Left renal pelvis (tissue), 4 donors: ENCODE results near the gene OTUD4. TPM values are rescaled to one million over a fixed set of nuclear protein-coding genes. Genes with fewer than 3 reads are reported as not detected.
A peak's percentile ranks its signal among the peaks of the same experiment; 100 is the strongest.
"Not testable (repeated sequence)": the region's sequence is repeated elsewhere in the genome, so short reads cannot be mapped to it uniquely, and the experiment has no call there.

Experiments
- DNase-seq, 4 donors: peaks; one replicate each; pipeline ENCODE4 v3.0.0-alpha.2; 2013; ENCODE audit warnings: low read depth in 4 of 4, low spot score in 3 of 4
- polyA plus RNA-seq, 4 donors: library from polyadenylated mRNA; unstranded; fragments of 120-200 nt; gene quantifications; one replicate each; pipeline ENCODE4 v1.2.1, GENCODE V29; 2013; ENCODE audit not compliant: insufficient read length in 4 of 4

Gene OTUD4, protein sequence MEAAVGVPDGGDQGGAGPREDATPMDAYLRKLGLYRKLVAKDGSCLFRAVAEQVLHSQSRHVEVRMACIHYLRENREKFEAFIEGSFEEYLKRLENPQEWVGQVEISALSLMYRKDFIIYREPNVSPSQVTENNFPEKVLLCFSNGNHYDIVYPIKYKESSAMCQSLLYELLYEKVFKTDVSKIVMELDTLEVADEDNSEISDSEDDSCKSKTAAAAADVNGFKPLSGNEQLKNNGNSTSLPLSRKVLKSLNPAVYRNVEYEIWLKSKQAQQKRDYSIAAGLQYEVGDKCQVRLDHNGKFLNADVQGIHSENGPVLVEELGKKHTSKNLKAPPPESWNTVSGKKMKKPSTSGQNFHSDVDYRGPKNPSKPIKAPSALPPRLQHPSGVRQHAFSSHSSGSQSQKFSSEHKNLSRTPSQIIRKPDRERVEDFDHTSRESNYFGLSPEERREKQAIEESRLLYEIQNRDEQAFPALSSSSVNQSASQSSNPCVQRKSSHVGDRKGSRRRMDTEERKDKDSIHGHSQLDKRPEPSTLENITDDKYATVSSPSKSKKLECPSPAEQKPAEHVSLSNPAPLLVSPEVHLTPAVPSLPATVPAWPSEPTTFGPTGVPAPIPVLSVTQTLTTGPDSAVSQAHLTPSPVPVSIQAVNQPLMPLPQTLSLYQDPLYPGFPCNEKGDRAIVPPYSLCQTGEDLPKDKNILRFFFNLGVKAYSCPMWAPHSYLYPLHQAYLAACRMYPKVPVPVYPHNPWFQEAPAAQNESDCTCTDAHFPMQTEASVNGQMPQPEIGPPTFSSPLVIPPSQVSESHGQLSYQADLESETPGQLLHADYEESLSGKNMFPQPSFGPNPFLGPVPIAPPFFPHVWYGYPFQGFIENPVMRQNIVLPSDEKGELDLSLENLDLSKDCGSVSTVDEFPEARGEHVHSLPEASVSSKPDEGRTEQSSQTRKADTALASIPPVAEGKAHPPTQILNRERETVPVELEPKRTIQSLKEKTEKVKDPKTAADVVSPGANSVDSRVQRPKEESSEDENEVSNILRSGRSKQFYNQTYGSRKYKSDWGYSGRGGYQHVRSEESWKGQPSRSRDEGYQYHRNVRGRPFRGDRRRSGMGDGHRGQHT
- polyA plus RNA-seq: 10 to 100 TPM; 30.7 to 46.7 (median 41.2) TPM

DNA sequence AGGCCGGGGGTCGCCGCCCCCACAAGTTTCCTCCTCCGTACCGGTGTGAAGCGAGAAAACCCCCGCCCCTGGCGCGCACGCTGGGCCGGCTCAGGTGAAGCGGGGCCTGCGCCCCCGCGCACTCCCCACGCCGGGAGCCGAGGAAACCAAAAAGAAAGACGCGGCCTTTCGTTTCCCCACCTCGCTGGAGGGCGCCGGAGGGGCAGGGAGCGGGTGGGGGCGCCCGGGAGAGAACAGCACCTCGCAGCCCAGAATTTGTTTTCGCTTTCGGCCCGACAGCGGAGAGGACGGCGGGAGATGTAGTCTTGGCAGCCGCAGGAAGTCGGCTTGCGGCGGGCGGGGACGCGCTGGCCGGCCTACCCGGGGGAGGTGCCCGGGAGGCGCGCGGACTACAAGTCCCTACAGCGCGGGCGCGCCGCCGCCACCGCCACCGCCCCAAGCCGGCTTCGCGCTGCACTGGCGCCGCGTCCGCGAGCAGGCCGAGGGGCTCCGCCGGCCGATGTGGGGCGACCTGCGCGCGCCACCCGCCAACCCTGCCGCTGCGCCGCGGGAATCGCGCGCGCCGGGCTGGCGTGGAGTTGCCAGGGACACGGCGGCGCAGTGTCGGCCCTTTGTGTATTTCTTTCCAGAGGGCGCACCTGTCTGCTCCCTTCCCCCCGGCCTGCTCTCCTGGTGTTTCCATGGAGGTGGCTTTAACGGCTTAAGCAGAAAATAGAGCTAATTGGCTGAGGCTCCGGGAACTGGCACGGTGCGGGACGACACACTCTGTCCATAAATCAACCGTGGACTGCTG lies at the start of gene OTUD4:
Gene OTUD4, minus strand, starts transcription at position 292 of the 793 bp plus-strand sequence. CDS start 616 bp downstream, outside the sequence.
- peak; percentile 81 to 89 (median 88) for DNase-seq

GRCh38 chr4:145223228-145223627 lies 42.8 kb upstream of the OTUD4 start:
- not testable (repeated sequence) for DNase-seq

DNA sequence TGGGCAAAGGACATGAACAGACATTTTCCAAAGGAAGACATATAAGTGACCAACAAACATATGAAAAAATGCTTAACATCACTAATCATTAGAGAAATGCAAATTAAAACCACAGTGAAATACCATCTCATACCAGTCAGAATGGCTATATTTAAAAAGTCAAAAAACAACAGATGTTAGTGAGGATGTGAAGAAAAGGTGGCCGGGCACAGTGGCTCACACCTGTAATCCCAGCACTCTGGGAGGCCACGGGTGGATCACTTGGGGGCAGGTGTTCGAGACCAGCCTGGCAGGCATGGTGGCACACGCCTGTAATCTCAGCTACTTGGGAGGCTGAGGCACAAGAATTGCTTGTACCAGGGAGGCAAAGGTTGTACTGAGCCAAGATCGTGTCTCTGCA lies 41.1 kb upstream of the OTUD4 start:
- not testable (repeated sequence) for DNase-seq

DNA sequence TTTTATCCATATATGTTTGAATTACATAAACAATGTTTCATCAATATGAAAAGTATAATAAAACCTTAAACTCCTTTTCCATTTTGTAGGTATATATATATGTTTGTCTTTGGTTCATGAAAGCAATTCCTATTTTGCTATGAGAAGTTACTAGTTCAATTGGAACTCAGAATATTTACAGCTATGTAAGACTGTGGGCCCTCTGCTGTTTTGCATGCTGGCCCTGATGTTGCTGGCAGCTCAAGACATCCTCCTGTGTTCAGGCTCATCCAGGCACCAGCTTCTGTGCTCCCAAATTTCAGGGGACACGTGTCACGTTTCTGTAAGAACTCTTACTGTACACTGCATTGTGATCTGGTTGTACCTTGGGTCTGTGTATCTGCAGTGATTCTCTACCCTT lies 38.7 kb upstream of the OTUD4 start:
- DNase-seq: no peak

GRCh38 chr4:145218251-145218650 lies 37.9 kb upstream of the OTUD4 start:
- no peak for DNase-seq

DNA sequence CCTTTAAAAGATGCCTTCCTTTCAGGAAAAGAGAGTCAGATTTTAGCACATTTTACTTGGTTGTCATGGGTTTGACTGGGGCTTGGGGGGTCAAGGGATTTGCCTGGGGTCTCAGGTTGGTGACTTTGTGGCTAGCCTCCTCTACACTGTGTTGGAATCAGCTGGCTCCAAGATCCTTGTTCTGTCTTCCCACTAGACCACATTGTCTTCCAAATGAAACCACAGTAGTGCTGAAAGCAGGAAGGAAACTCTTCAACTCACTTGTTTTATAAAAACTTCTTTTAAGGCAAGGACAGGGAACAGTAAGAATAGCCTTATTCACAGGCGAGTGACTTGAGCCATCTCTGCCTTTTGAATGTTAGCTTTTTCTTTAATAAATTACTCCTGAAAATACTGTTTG lies 37.0 kb upstream of the OTUD4 start:
- DNase-seq: no peak

DNA sequence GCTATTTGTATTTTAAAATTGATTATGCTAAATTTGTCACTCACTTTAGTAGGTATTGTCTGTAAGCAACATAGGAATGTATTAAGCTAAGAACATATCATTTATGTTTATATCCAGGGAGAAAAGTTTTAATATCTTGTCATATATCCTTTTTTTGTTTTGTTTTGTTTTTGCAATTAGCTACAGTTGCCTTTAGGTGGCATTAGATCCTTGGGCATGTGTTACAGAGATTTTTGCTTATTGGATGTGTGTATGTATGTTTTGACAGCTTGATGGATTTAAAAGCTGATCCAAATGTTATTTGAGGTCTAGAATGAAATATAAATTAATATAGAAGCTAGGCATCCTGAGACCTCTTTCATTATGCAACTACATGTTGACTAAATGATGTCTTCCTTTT lies 36.1 kb upstream of the OTUD4 start:
- no peak for DNase-seq

DNA sequence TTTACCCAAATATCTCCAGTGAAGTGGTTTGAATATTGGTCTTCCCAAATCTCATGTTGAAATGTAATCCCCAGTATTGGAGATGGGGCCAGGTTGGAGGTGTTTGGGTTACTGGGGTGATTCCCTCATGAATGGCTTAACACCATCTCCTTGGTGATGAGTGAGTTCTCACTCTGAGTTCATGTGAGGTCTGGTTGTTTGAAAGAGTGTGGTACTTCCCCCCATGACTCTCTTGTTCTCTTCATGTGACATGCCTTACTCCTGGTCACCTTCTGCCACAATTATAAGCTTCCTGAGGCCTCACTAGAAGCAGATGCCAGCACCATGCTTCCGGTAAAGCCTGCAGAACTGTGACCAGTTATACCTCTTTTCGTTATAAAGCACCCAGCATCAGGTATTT lies 32.9 kb upstream of the OTUD4 start:
- DNase-seq: no peak

- DNase-seq: no peak
Observed at GRCh38 chr4:145207934-145208333, 27.5 kb upstream of the OTUD4 start.

GRCh38 chr4:145203410-145203809 lies 23.0 kb upstream of the OTUD4 start:
- DNase-seq: no peak

DNA sequence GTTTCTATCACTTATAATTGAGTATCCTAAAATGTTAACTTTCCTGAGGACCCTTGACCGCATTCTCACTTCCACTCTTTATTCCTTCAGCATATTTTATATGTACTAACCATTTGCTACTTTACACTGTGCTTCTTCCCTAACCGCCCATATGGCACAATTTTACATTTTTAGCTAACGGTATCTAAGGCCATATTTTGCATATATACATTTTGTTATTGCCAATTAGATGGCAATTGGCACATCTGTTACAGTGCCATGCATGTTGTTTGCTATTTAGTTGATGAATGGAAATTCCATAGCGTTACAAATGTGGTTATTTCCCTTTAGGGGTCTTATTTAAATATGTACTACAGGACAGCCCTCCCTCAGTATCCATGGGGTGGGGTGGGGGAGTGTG lies 20.0 kb upstream of the OTUD4 start:
- DNase-seq: no peak

DNA sequence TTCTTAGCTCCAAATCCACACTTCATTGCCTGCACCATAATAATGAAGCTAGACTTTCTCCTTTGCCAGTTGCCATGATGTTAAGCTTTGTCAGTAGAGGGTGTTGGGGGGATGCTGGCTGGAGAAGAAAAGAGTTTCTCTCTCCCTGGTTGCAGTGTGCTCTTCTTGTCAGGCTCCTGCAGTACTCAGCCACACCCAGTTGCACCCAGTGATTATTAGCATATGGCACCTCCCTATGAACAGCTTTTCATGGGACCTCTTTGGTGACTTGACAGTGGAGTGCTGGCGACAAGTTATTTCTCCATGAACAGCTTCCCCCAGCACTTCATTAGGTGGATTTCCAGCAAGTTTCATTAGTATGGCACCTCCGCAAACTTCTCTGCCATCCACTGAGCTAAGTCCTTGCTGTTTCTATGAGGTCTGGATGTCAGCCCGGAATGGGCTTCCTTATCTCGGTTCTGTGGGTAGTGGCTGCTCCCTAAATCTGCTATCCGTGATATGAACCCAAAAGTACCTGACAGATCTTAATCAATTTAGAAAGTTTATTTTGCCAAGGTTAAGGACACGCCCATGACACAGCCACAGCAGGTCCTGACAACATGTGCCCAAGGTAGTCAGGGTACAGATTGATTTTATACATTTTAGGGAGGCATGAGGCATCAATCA lies 18.8 kb upstream of the OTUD4 start:
- DNase-seq: no peak

GRCh38 chr4:145196747-145197146 lies 16.4 kb upstream of the OTUD4 start:
- DNase-seq: no peak

- DNase-seq: no peak
Observed at GRCh38 chr4:145195167-145195952, 15.0 kb upstream of the OTUD4 start.

GRCh38 chr4:145189981-145190380 lies 9.6 kb upstream of the OTUD4 start:
- no peak for DNase-seq

GRCh38 chr4:145186729-145187128 lies 6.3 kb upstream of the OTUD4 start:
- DNase-seq: no peak

DNA sequence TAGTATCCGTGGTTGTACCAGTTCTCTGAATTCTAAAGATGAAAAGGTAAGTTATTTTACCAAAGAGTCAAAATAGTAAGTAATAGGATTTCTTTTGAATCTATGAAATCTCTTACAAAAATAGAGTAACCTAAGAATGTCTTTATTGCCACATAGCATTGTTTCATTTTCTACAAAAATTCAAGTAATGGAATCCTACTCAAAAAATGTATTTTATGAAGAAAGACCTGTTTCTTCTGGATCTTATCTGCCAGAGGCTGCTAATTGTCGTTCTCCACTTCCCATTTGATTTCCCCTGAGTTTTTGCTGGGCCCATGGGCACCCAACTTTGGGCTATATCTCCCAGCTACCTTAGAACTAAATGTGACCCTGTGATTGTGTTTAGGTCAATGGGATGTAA lies 3.2 kb upstream of the OTUD4 start:
- DNase-seq: no peak

GRCh38 chr4:145183023-145183422 lies 2.6 kb upstream of the OTUD4 start:
- no peak for DNase-seq

DNA sequence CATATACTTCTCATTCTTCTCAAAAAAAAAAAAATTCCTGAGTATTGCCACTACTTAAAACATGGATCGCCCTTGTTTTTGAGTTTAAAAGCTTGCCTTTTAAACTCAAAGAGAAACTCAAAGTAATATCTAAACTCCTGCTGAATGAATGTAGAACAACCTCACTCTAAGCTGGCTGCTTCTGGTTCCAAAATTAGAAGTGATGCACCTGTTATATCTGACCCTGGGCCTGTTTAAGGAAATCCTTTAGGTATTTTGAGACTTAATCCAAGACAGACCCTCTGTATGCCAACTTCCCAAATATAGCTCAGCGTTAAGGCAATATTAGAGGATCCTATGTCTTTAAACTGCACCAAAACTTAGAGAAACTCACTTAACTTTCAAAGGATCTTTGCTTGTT lies 1.8 kb upstream of the OTUD4 start:
- no peak for DNase-seq
